ENCODE data around the gene MGAT4C.

The MGAT4C gene

DNA sequence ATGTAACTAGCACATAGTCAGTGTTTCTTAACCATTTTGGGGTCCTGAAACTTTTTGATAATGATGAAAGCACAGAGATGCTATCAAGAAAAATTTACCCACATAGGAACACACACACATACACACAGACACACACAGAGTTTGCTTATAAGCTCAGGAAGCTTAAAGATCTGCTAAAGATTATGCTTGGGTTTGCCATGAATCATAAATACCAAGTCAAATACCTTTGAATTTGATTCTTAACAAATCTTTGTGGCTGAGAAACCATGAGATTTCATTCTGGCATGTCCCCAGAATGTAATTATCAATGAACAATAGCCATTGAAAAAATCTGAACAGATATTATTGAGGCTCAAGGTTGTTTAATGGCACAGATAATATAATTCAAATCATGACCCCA is 292.9 kb downstream of the MGAT4C start:
- DNase-seq = no peak

DNA sequence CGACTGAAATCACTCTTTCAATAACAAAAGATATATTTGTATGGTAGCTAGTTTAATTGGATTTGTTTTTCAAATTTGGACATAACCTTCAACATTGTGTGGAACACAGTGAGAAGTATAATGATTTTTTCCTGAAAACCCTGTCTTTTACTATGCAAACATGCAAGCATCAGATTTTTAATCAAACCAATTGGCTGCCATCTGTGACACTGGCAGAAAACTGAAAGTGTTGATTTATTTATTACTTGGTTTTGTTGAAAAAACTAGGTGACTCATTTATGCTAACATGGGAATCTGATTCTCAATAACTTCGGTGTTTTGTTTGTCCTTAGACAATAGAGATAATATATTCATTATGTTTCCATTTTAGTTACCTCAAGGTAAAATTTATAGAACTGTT is 300.1 kb downstream of the MGAT4C start:
- no peak for DNase-seq

DNA sequence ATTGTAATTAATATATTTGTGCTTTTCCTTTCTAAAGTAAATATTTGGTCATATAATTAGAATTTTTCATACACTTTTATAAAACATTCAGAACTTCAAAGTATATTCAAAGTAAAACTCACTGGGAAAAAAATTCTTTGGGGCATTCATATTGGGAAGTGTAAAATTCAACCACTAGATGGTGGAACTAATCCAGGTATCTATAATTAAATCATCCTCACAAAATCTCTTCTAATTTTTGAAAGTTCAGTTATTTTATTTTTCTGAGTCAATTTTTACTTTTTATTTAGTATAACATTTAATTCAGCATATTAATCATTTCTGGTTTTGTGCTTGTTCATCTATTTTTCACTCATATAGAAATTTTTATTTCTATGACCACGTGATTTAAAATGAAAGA is 301.1 kb downstream of the MGAT4C start:
- no peak for DNase-seq

DNA sequence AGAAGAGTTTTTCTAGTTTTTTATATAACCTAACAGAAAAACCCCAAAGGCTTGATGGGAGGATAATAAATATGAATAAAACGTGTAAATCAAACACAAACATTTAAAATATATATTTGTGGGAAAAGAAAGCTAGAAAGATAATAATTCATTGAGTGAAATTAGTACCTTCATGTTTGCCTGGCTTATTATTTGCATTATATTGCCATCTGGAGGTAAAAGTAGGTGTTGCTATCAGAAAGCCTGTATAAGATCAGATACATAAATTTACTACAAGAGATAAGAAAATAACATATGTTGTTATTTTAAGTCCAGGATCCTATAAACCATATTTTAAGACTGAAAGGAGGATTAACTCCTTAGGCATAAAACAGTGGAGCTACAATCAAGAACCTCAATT is 304.4 kb downstream of the MGAT4C start:
- DNase-seq = no peak

DNA sequence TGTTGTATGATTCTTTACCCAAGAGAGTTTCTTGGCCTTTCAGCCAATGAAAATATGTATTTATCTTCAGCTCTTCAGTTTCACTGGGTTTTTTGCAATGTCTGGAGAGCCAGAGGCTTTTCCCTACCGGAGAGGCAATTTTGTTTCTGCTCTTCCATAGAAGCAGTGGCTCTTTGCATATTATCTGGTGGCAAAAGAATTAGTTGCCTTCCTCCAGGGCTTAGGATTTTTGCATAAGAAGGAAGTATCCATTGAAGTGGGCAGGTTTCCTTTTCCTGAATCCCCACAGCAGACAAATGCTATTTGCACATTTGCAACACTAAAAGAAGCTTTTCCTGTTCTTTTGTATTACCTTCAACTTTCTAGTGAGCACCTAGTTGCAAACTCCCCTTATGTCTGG is 306.9 kb downstream of the MGAT4C start:
- no peak for DNase-seq

DNA sequence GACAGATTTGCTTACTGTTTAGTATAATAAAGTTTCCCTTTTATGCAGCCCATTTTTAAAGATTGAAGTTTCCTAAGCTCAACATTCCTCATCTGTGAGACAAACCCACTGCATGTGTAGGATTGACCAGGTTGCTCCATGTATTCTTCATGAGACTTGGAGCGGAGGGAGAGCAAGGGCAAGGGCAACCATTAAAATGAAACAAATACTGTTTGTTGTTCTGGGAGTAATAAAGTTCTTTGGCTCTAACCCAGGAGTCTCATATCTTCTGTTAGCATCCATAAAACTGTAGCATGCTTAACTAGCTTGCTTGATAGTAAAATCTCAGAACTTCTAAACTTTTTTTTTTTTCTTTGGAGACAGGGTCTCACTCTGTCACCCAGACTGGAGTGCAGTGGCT is 307.9 kb downstream of the MGAT4C start:
- DNase-seq = no peak

DNA sequence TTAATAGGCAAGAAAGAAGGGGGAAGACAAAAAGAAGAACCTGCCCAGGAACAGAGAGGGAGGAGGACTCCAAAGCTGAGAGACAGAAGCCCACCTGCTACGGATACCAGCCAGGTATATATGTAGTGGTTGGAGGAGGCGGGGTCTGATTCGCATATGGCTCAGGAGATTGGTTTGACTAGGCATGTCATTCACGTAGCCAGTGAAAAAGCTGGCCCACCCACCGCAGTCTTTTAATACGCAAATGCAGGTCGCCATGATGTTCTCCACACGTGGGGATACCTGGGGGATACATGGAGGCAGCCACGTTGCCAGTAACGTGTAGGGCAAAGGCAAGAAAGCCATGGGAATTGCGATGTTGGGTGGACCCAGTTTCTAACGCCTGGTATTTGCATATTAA is 308.9 kb downstream of the MGAT4C start:
- no peak for DNase-seq

DNA sequence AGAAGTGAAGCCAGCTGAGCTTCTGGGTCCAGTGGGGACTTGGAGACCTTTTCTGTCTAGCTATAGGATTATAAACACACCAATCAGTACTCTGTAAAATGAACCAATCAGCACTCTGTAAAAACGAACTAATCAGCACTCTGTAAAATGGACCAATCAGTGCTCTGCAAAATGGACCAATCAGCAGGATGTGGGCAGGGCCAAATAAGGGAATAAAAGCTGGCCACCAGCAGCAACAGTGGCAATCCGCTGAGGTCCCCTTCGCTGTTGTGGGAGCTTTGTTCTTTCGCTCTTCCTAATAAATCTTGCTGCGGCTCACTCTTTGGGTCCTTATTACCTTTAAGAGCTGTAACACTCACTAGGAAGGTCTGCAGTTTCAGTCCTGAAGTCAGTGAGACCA is 309.8 kb downstream of the MGAT4C start:
- DNase-seq = no peak

DNA sequence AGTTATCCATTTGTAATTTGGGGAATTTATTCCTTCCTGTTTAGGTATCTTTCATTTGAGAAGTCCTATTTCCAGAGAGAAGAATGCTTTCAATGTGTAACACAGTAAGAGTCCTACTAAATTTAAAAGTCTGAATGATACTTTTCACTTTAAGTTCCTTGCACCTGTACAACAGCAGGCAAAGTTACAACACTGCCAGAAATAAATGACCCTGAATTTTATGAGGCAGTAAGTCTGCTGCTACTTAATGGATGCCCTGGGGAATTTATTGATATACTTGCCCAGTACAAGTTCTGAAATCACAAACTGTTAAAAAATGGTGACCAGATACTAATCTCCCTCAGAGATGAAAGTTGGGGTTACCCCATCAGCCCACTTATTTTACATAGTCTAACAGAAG is 329.0 kb downstream of the MGAT4C start:
- DNase-seq = no peak

DNA sequence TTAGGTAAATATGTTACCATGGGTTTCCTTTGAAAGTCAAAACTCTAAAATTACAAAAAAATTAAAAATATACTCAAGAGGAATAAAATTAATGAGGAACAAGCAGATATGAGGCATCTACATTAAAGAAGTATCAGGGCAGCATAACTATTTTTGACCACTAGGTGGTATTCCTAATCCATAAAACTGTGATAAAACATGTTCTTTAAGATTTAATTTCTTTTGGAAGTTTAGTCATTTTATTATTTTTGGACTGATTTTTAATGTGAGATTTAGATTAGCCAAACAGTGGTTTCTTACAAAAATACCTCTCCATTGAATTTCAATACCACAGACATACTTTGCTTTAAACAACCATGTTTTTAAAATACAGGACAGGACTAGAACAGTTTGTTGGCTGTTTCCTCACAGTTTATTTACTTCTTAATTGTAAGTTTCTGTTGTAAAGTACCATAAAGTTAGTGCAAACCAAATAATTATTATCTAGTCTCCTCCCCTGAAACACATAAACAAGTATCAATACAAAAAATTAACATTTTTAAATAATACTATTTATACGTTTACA is 332.3 kb downstream of the MGAT4C start:
- no peak for DNase-seq

DNA sequence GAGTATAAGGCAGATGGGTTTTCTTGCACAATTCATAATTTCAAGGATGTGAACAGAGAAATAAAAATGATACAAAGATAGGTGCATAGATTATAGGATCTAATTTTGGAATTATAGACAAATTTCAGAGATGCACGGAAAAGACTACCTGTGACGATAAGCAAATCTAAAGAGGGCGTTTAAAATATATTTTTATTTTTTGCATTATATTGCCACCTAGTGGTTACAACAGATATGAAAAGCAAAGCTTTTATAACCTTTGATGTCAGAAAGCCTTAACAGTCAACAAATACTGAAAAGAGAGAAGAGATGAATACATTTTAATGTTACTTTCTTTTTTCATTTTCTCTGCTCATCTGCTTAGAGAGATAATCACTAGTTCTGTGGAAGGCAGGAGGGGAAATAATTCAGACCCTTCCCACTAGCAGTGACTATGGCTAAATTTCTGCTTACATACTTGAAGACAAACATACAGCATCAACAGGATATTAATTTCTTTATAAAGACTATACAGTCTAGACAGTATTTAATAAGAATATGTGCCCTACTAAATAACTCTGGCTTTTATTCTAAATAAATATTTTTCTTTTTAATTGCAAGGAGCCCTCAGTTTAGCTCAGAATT is 335.8 kb downstream of the MGAT4C start:
- no peak for DNase-seq
